Fibroblast of peridontal ligament (primary cell): ENCODE measurements around the gene WASF3.

Experiments used
- DNase-seq: peaks from one replicate; pipeline ENCODE4 v3.0.0-alpha.2; 2010; ENCODE audit errors: extremely low read depth

WASF3 gene

GRCh38 chr13:26541678-26542568 lies 15.6 kb upstream of the WASF3 start:
- DNase-seq, result no peak

GRCh38 chr13:26544707-26545106 lies 12.8 kb upstream of the WASF3 start:
- no peak for DNase-seq

GRCh38 chr13:26548205-26548765 lies 9.2 kb upstream of the WASF3 start:
- DNase-seq, result no peak

GRCh38 chr13:26549713-26550112 lies 7.8 kb upstream of the WASF3 start:
- DNase-seq, result no peak

GRCh38 chr13:26551255-26551860 lies 6.1 kb upstream of the WASF3 start:
- no peak for DNase-seq

GRCh38 chr13:26555413-26555812 lies 2.1 kb upstream of the WASF3 start:
- no peak for DNase-seq

- no peak for DNase-seq
Observed at GRCh38 chr13:26557051-26557392, 461 bp upstream of the WASF3 start.

GRCh38 chr13:26558074-26558805 lies 757 bp downstream of the WASF3 start:
- DNase-seq, result peak; percentile 18

- no peak for DNase-seq
Observed at GRCh38 chr13:26558987-26559386, 1.5 kb downstream of the WASF3 start.

GRCh38 chr13:26560456-26560855 lies 3.0 kb downstream of the WASF3 start:
- no peak for DNase-seq

GRCh38 chr13:26561067-26561466 lies 3.6 kb downstream of the WASF3 start:
- DNase-seq, result no peak

- DNase-seq, result peak; percentile 51
Observed at GRCh38 chr13:26561651-26562511, 4.4 kb downstream of the WASF3 start.

- no peak for DNase-seq
Observed at GRCh38 chr13:26562512-26562890, 5.0 kb downstream of the WASF3 start.

- no peak for DNase-seq
Observed at GRCh38 chr13:26563713-26564112, 6.2 kb downstream of the WASF3 start.

- DNase-seq, result no peak
Observed at GRCh38 chr13:26568132-26568815, 10.8 kb downstream of the WASF3 start.

GRCh38 chr13:26571518-26571917 lies 14.0 kb downstream of the WASF3 start:
- no peak for DNase-seq

- no peak for DNase-seq
Observed at GRCh38 chr13:26575244-26575643, 17.8 kb downstream of the WASF3 start.

GRCh38 chr13:26579580-26579979 lies 22.1 kb downstream of the WASF3 start:
- DNase-seq, result no peak

GRCh38 chr13:26583662-26584061 lies 26.2 kb downstream of the WASF3 start:
- DNase-seq, result no peak

GRCh38 chr13:26584713-26585112 lies 27.2 kb downstream of the WASF3 start:
- DNase-seq, result peak; percentile 58

- DNase-seq, result no peak
Observed at GRCh38 chr13:26585136-26585535, 27.7 kb downstream of the WASF3 start.
